Measurements from ENCODE around the gene UPF2.
"Not testable (repeated sequence)": the region's sequence is repeated elsewhere in the genome, so short reads cannot be mapped to it uniquely, and the experiment has no call there.

Gene UPF2

GRCh38 chr10:11909618-11910017, 133.0 kb downstream of the UPF2 start:
- in situ Hi-C loops (cut with HindIII; ENCODE audit: low sequenced_read_pairs) = no loop called here

- in situ Hi-C loops (cut with HindIII; ENCODE audit: low sequenced_read_pairs) = no loop called here
These were observed 133.6 kb downstream of the UPF2 start for GRCh38 chr10:11908991-11909390.

- in situ Hi-C loops (cut with HindIII; ENCODE audit: low sequenced_read_pairs) = no loop called here
These were observed 134.1 kb downstream of the UPF2 start for GRCh38 chr10:11908536-11908935.

GRCh38 chr10:11907914-11908313, 134.7 kb downstream of the UPF2 start:
- in situ Hi-C loops (cut with HindIII; ENCODE audit: low sequenced_read_pairs) = no loop called here

- in situ Hi-C loops (cut with HindIII; ENCODE audit: low sequenced_read_pairs) = no loop called here
These were observed 135.9 kb downstream of the UPF2 start for GRCh38 chr10:11906714-11907113.

GRCh38 chr10:11902646-11903045, 140.0 kb downstream of the UPF2 start:
- in situ Hi-C loops (cut with HindIII; ENCODE audit: low sequenced_read_pairs) = no loop called here

GRCh38 chr10:11901833-11902475, 140.7 kb downstream of the UPF2 start:
- in situ Hi-C loops (cut with HindIII; ENCODE audit: low sequenced_read_pairs) = no loop called here

- in situ Hi-C loops (cut with HindIII; ENCODE audit: low sequenced_read_pairs) = no loop called here
These were observed 141.2 kb downstream of the UPF2 start for GRCh38 chr10:11901454-11901832.

- in situ Hi-C loops (cut with HindIII; ENCODE audit: low sequenced_read_pairs) = no loop called here
These were observed 141.6 kb downstream of the UPF2 start for GRCh38 chr10:11901036-11901301.

GRCh38 chr10:11899067-11899876, 143.3 kb downstream of the UPF2 start:
- in situ Hi-C loops (cut with HindIII; ENCODE audit: low sequenced_read_pairs) = no loop called here

GRCh38 chr10:11898372-11899066, 144.1 kb downstream of the UPF2 start:
- in situ Hi-C loops (cut with HindIII; ENCODE audit: low sequenced_read_pairs) = no loop called here

- in situ Hi-C loops (cut with HindIII; ENCODE audit: low sequenced_read_pairs) = no loop called here
These were observed 144.6 kb downstream of the UPF2 start for GRCh38 chr10:11898033-11898371.

GRCh38 chr10:11896549-11897200, 145.9 kb downstream of the UPF2 start:
- in situ Hi-C loops (cut with HindIII; ENCODE audit: low sequenced_read_pairs) = no loop called here

- in situ Hi-C loops (cut with HindIII; ENCODE audit: low sequenced_read_pairs) = no loop called here
These were observed 147.0 kb downstream of the UPF2 start for GRCh38 chr10:11895598-11895997.

GRCh38 chr10:11895108-11895466, 147.5 kb downstream of the UPF2 start:
- in situ Hi-C loops (cut with HindIII; ENCODE audit: low sequenced_read_pairs) = no loop called here

- in situ Hi-C loops (cut with HindIII; ENCODE audit: low sequenced_read_pairs) = no loop called here
These were observed 148.1 kb downstream of the UPF2 start for GRCh38 chr10:11894381-11895107.

- in situ Hi-C loops (cut with HindIII; ENCODE audit: low sequenced_read_pairs) = no loop called here
These were observed 148.8 kb downstream of the UPF2 start for GRCh38 chr10:11893749-11894278.

- in situ Hi-C loops (cut with HindIII; ENCODE audit: low sequenced_read_pairs) = no loop called here
These were observed 150.7 kb downstream of the UPF2 start for GRCh38 chr10:11891776-11892486.

GRCh38 chr10:11889263-11889662, 153.3 kb downstream of the UPF2 start:
- in situ Hi-C loops (cut with HindIII; ENCODE audit: low sequenced_read_pairs) = not testable (repeated sequence)

All from DLD1 (cell line).